HuH-7 (cell line): ENCODE data around the gene TRMT1.
"Not testable (repeated sequence)": the region's sequence is repeated elsewhere in the genome, so short reads cannot be mapped to it uniquely, and the experiment has no call there.

Experiments used
- DNase-seq: peaks from one replicate; pipeline ENCODE4 v3.0.0; 2011; ENCODE audit warnings: low spot score

Gene TRMT1

GRCh38 chr19:13116282-13117175 lies at the start of gene TRMT1:
Gene TRMT1, minus strand, starts transcription at chr19:13116740. Its CDS starts 341 bp downstream, at chr19:13116399.
- peak; percentile 98 for DNase-seq

GRCh38 chr19:13166151-13166550 lies 49.6 kb upstream of the TRMT1 start:
- not testable (repeated sequence) for DNase-seq

- DNase-seq = no peak
Observed at GRCh38 chr19:13165162-13165997, 48.8 kb upstream of the TRMT1 start.

GRCh38 chr19:13164343-13165161 lies 48.0 kb upstream of the TRMT1 start:
- peak; percentile 76 for DNase-seq

- DNase-seq = no peak
Observed at GRCh38 chr19:13163609-13164342, 47.2 kb upstream of the TRMT1 start.

GRCh38 chr19:13162724-13163608 lies 46.4 kb upstream of the TRMT1 start:
- no peak for DNase-seq

- DNase-seq = no peak
Observed at GRCh38 chr19:13160557-13160956, 44.0 kb upstream of the TRMT1 start.

- no peak for DNase-seq
Observed at GRCh38 chr19:13159713-13160112, 43.2 kb upstream of the TRMT1 start.

- peak; percentile 82 for DNase-seq
Observed at GRCh38 chr19:13155472-13156359, 39.2 kb upstream of the TRMT1 start.

- no peak for DNase-seq
Observed at GRCh38 chr19:13154911-13155471, 38.5 kb upstream of the TRMT1 start.

- no peak for DNase-seq
Observed at GRCh38 chr19:13154241-13154778, 37.8 kb upstream of the TRMT1 start.

- DNase-seq = no peak
Observed at GRCh38 chr19:13153569-13154240, 37.2 kb upstream of the TRMT1 start.

GRCh38 chr19:13152974-13153568 lies 36.5 kb upstream of the TRMT1 start:
- peak; percentile 87 for DNase-seq

GRCh38 chr19:13152356-13152973 lies 35.9 kb upstream of the TRMT1 start:
- DNase-seq = no peak

GRCh38 chr19:13151605-13152355 lies 35.2 kb upstream of the TRMT1 start:
- peak; percentile 96 for DNase-seq

GRCh38 chr19:13150931-13151604 lies 34.5 kb upstream of the TRMT1 start:
- no peak for DNase-seq
